Activated naive CD8-positive, alpha-beta T cell treated with anti-CD3 and anti-CD28 coated beads, Interleukin-2, amount 10 ng/mL, durations not matched to agents 7 days and 5 days (primary cell): ENCODE data around the gene TNFSF15. TPM values are rescaled to one million over a fixed set of nuclear protein-coding genes. Genes with fewer than 3 reads are reported as not detected.

Experiments used
- ATAC-seq: fragments of 150-1000 bp; cut with Tn5 transposase; one replicate; pipeline ENCODE4 v1.10.0; 2021; ENCODE audit warnings: low read depth, moderate library complexity
- POLR2A ChIA-PET: fragments of 350-600 bp; sonication (Branson Sonifier 250); formaldehyde crosslinking; loops from one replicate; lab custom pipeline; 2021; ENCODE audit warnings: antibody characterized with exemption; lab: Charles Lee
- DNase-seq: peaks from one replicate; pipeline ENCODE4 v3.0.0; 2021
- H3K27ac Mint-ChIP-seq: one replicate; pipeline ENCODE4 v1.8.0; 2022; ENCODE audit warnings: mild to moderate bottlenecking, mixed read lengths
- H3K27me3 Mint-ChIP-seq: one replicate; pipeline ENCODE4 v1.8.0; 2022; ENCODE audit warnings: mild to moderate bottlenecking, moderate library complexity, mixed read lengths
- H3K36me3 Mint-ChIP-seq: one replicate; pipeline ENCODE4 v1.8.0; 2021; ENCODE audit warnings: mild to moderate bottlenecking, mixed read lengths
- H3K4me1 Mint-ChIP-seq: one replicate; pipeline ENCODE4 v1.8.0; 2021; ENCODE audit warnings: mixed read lengths
- H3K4me3 Mint-ChIP-seq: one replicate; pipeline ENCODE4 v1.8.0; 2022; ENCODE audit warnings: mild to moderate bottlenecking, moderate library complexity, mixed read lengths
- H3K9me3 Mint-ChIP-seq: one replicate; pipeline ENCODE4 v1.8.0; 2021; ENCODE audit warnings: mixed read lengths
- total RNA-seq, 2 experiments: library from RNA; stranded (reverse); gene quantifications; one replicate each; pipeline ENCODE4 v1.2.3, GENCODE V29; 2021

Gene TNFSF15
- 1 to 10 TPM; 1.0 to 1.2 TPM for total RNA-seq

GRCh38 chr9:114805670-114806525 is at the start of gene TNFSF15:
Gene TNFSF15 (minus strand): TSS chr9:114806039. CDS start chr9:114806012, 27 bp downstream.
- POLR2A ChIA-PET, result interaction anchor here (0.6 to 1.2 kb wide), 5 partner anchors 15 to 467 kb away, joined by 3 to 6 read pairs (median 4); no protein-coding TSS in a partner anchor
- DNase-seq (peak; percentile 39), ATAC-seq (peak; percentile 91)
- Mint-ChIP-seq H3K27me3 (no peaks in the 10 kb centered on the region), H3K27ac (peak within 1 kb of the TSS; percentile 67), H3K9me3 (peaks cover 3% of the 10 kb centered on the region), H3K4me1 (peaks cover 29% of the 10 kb centered on the region), H3K36me3 (peaks cover 7% of the 10 kb centered on the region), H3K4me3 (peak within 1 kb of the TSS; percentile 73)

- H3K4me1 Mint-ChIP-seq, result peaks cover 10% of the 10 kb centered on the region
- no peak for ATAC-seq
- no peak overlapping the region for H3K27ac Mint-ChIP-seq
- peaks cover 19% of the 10 kb centered on the region for H3K36me3 Mint-ChIP-seq
- H3K4me3 Mint-ChIP-seq, result no peak overlapping the region
- H3K9me3 Mint-ChIP-seq, result peaks cover 14% of the 10 kb centered on the region
- H3K27me3 Mint-ChIP-seq, result no peaks in the 10 kb centered on the region
- DNase-seq, result no peak
- POLR2A ChIA-PET, result no interaction called here
Measured at GRCh38 chr9:114855488-114855887, 49.6 kb upstream of the TNFSF15 start.

DNA sequence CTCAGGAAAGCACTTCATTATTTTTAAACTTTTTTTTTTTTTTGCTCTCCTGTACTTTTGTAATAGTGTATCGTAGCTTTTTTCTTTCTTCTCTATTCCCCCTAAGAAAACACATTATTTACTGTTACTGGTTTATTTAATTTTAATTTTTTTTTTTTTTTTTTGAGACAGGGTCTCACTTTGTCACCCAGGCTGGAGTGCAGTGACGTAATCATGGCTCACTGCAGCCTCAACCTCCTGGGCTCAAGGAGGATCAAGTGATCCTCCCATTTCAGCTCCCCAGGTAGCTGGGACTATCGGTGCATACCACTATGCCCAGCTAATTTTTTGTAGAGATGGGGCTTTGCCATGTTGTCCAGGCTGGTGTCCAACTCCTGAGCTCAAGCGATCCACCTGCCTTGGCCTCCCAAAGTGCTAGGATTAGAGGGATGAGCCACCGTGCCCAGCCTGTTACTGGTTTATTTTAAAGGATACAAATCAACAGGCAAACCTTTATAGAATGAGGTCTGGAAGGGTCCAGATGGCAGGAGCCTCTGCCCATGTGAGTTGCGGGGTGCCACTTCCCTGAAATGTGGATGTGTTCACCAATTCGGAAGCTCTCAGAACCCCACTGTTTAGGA is 49.0 kb upstream of the TNFSF15 start:
- Mint-ChIP-seq H3K36me3 (peaks cover 19% of the 10 kb centered on the region), H3K27ac (no peak overlapping the region), H3K4me1 (peaks cover 8% of the 10 kb centered on the region), H3K27me3 (no peaks in the 10 kb centered on the region), H3K4me3 (no peak overlapping the region), H3K9me3 (peaks cover 14% of the 10 kb centered on the region)
- ATAC-seq (no peak), DNase-seq (no peak)
- POLR2A ChIA-PET, result no interaction called here

- Mint-ChIP-seq H3K27me3 (no peaks in the 10 kb centered on the region), H3K4me1 (peaks cover 8% of the 10 kb centered on the region), H3K4me3 (no peak overlapping the region), H3K36me3 (peaks cover 13% of the 10 kb centered on the region), H3K27ac (no peak overlapping the region), H3K9me3 (peaks cover 10% of the 10 kb centered on the region)
- POLR2A ChIA-PET, result no interaction called here
- DNase-seq, result no peak
- no peak for ATAC-seq
Measured at GRCh38 chr9:114853071-114853855, 47.4 kb upstream of the TNFSF15 start.

DNA sequence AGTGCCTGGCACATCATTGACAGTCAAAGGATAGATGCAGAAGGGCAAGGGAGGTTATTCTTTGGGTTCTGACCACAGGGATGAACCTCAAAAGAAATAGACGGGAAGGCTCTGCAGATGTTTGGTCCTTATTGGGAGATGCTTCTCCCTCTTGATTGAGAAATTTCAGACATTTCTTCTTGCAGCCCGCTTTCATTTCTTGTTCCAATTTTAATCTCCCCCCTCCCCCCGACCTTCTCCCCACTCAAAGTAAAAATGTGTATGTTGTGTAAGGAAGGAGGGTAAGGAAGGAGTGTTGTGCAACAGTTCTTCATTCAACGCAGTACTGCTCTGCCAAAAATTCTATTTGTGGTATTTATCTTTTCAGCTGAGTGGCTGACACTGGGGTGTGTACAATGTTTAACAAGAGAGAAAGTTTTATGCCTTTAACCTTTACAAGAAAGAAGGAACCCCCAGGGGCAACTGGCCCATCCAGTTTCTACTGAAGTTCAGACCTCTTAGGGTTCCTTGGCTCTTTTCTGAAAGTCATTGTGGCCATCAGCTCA is 46.3 kb upstream of the TNFSF15 start:
- no peak overlapping the region for H3K27ac Mint-ChIP-seq
- no peak for DNase-seq
- no peak for ATAC-seq
- peaks cover 10% of the 10 kb centered on the region for H3K36me3 Mint-ChIP-seq
- H3K9me3 Mint-ChIP-seq, result peaks cover 10% of the 10 kb centered on the region
- POLR2A ChIA-PET, result no interaction called here
- no peaks in the 10 kb centered on the region for H3K27me3 Mint-ChIP-seq
- H3K4me1 Mint-ChIP-seq, result peaks cover 10% of the 10 kb centered on the region
- no peak overlapping the region for H3K4me3 Mint-ChIP-seq

- peaks cover 7% of the 10 kb centered on the region for H3K36me3 Mint-ChIP-seq
- no peaks in the 10 kb centered on the region for H3K27me3 Mint-ChIP-seq
- POLR2A ChIA-PET, result no interaction called here
- ATAC-seq, result no peak
- DNase-seq, result no peak
- peaks cover 10% of the 10 kb centered on the region for H3K4me1 Mint-ChIP-seq
- peaks cover 8% of the 10 kb centered on the region for H3K9me3 Mint-ChIP-seq
- H3K4me3 Mint-ChIP-seq, result no peak overlapping the region
- peak overlapping the region; percentile 8 for H3K27ac Mint-ChIP-seq
Measured at GRCh38 chr9:114851306-114851705, 45.5 kb upstream of the TNFSF15 start.

DNA sequence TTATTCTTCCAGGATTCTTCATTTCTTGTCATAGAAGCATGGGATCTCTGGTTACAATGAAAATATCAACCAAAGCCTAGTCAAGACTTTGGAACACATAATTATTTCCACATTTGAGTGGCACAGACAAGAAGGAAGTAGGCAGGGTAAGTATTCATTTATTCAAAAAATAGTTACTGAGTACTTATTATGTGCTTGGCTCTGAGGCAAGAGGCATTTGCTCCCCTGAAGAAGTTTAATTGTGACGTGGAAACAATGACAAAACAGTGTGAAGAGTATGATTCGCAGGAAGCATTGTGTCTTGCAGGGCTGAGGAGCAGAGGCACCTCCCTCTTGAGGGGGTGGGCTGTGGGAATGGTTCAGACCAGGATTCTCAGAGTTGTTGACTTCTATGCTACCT is 45.0 kb upstream of the TNFSF15 start:
- peaks cover 10% of the 10 kb centered on the region for H3K4me1 Mint-ChIP-seq
- peaks cover 6% of the 10 kb centered on the region for H3K9me3 Mint-ChIP-seq
- H3K4me3 Mint-ChIP-seq, result no peak overlapping the region
- POLR2A ChIA-PET, result no interaction called here
- no peak for DNase-seq
- H3K36me3 Mint-ChIP-seq, result peaks cover 7% of the 10 kb centered on the region
- H3K27ac Mint-ChIP-seq, result peak overlapping the region; percentile 8
- no peaks in the 10 kb centered on the region for H3K27me3 Mint-ChIP-seq
- ATAC-seq, result no peak

- Mint-ChIP-seq H3K27ac (no peak overlapping the region), H3K4me3 (no peak overlapping the region), H3K36me3 (peaks cover 7% of the 10 kb centered on the region), H3K9me3 (peaks cover 6% of the 10 kb centered on the region), H3K27me3 (no peaks in the 10 kb centered on the region), H3K4me1 (peaks cover 10% of the 10 kb centered on the region)
- ATAC-seq (no peak), DNase-seq (no peak)
- POLR2A ChIA-PET, result no interaction called here
Measured at GRCh38 chr9:114849450-114849849, 43.6 kb upstream of the TNFSF15 start.

DNA sequence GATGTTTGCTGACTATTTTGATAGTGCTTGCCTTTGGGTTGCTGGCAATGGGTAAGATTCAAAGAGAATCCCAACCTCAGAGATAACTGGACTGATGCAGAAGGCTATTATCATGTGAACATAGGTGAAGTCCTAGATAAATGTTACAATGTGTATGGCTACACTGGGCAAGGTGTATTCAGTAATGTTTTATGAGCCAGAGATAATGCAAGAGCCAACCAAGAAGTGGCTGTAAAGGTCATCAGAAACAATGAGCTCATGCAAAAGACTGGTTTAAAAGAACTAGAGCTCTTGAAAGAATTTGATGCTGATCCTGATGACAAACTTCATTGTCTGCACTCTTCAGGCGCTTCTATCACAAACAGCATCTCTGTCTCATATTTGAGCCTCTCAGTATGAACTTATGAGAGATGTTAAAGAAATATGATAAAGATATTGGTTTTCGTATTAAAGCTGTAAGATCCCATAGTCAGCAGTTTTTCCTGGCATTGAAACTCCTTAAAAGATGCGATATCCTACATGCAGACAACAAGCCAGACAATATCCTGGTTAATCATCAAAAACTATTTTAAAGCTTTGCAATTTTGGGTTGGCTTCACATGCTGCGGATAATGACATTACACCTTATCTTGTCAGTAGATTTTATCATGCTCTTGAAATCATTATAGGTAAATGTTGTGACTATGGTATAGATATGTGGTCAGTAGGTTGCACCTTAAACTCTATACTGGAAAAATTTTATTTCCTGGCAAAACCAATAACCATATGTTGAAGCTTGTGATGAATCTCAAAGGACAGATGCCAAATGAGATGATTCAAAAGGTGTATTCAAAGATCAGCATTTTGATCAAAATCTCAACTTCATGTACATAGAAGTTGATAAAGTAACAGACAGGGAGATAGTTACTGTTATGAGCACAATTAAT is 41.9 kb upstream of the TNFSF15 start:
- Mint-ChIP-seq H3K9me3 (peaks cover 6% of the 10 kb centered on the region), H3K27ac (no peak overlapping the region), H3K36me3 (peaks cover 6% of the 10 kb centered on the region), H3K27me3 (no peaks in the 10 kb centered on the region), H3K4me1 (peaks cover 10% of the 10 kb centered on the region), H3K4me3 (no peak overlapping the region)
- DNase-seq (no peak), ATAC-seq (no peak)
- POLR2A ChIA-PET, result no interaction called here

- Mint-ChIP-seq H3K27me3 (no peaks in the 10 kb centered on the region), H3K36me3 (peaks cover 10% of the 10 kb centered on the region), H3K4me1 (peaks cover 2% of the 10 kb centered on the region), H3K27ac (no peak overlapping the region), H3K4me3 (no peak overlapping the region), H3K9me3 (peaks cover 11% of the 10 kb centered on the region)
- POLR2A ChIA-PET, result no interaction called here
- DNase-seq (no peak), ATAC-seq (no peak)
Measured at GRCh38 chr9:114845373-114845772, 39.5 kb upstream of the TNFSF15 start.

DNA sequence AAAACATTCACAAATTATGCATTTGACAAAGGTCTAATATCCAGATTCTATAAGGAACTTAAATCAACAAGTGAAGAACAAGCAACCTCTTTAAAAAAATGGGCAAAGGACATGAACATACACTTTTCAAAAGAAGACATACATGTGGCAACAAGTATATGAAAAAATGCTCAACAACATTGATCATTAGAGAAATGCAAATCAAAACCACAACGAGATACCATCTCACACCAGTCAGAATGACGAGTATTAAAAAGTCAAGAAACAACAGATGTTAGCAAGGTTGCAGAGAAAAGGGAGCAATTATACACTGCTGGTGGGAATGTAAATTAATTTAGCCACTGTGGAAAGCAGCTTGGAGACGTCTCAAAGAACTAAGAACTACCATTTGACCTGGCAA is 38.9 kb upstream of the TNFSF15 start:
- POLR2A ChIA-PET, result no interaction called here
- Mint-ChIP-seq H3K9me3 (peaks cover 11% of the 10 kb centered on the region), H3K36me3 (peaks cover 10% of the 10 kb centered on the region), H3K4me3 (no peak overlapping the region), H3K4me1 (peaks cover 2% of the 10 kb centered on the region), H3K27me3 (no peaks in the 10 kb centered on the region), H3K27ac (no peak overlapping the region)
- no peak for ATAC-seq
- no peak for DNase-seq

- Mint-ChIP-seq H3K27me3 (no peaks in the 10 kb centered on the region), H3K36me3 (peaks cover 21% of the 10 kb centered on the region), H3K27ac (no peak overlapping the region), H3K9me3 (peaks cover 17% of the 10 kb centered on the region), H3K4me1 (peaks cover 15% of the 10 kb centered on the region), H3K4me3 (no peak overlapping the region)
- ATAC-seq (no peak), DNase-seq (no peak)
- POLR2A ChIA-PET, result no interaction called here
Measured at GRCh38 chr9:114837923-114838322, 32.1 kb upstream of the TNFSF15 start.
